Sigmoid colon (tissue), 7 donors: ENCODE measurements around the gene AKAIN1. TPM values are rescaled to one million over a fixed set of nuclear protein-coding genes. Genes with fewer than 3 reads are reported as not detected.

Experiments used
- DNase-seq: peaks from one replicate; pipeline ENCODE4 v3.0.0-alpha.2; 2019
- H3K27ac ChIP-seq, 4 donors: fragments of 200-600 bp; sonication (generic); one replicate each; pipeline ENCODE4 v1.5.1; 2016 to 2019; ENCODE audit warnings: mild to moderate bottlenecking in 1 of 4
- H3K27me3 ChIP-seq, 3 donors: fragments of 200-600 bp; sonication (generic); one replicate each; pipeline ENCODE4 v1.5.1; 2019; ENCODE audit warnings: mild to moderate bottlenecking in 1 of 3
- H3K36me3 ChIP-seq, 4 donors: fragments of 200-600 bp; sonication (generic); one replicate each; pipeline ENCODE4 v1.5.1; 2016 to 2019
- H3K4me1 ChIP-seq, 4 donors: fragments of 200-600 bp; sonication (generic); one replicate each; pipeline ENCODE4 v1.5.1; 2017 to 2019
- H3K4me3 ChIP-seq, 4 donors: fragments of 200-600 bp; sonication (generic); one replicate each; pipeline ENCODE4 v1.5.1; 2017 to 2019; ENCODE audit warnings: mild to moderate bottlenecking in 2 of 4, moderate library complexity in 1 of 4
- H3K9me3 ChIP-seq, 4 donors: fragments of 200-600 bp in 3 of 4; sonication (generic) in 3 of 4; one replicate each; pipeline versions ENCODE4 v1.5.1 to v1.6.1; 2013 to 2019
- CTCF ChIP-seq, 4 experiments: fragments of 450-650 bp in 3 of 4; fragments of 200-600 bp in 1 of 4; IDR thresholded peaks; one replicate each; pipeline ENCODE4 v1.5.1; 2016 to 2019; ENCODE audit warnings: antibody characterized with exemption in 4 of 4, mild to moderate bottlenecking in 3 of 4, moderate library complexity in 2 of 4
- EP300 ChIP-seq, 4 donors: sonication (generic); formaldehyde crosslinking; IDR thresholded peaks; one replicate each; pipeline ENCODE4 v1.6.1; 2017; ENCODE audit warnings: antibody characterized with exemption in 4 of 4
- POLR2A ChIP-seq, 2 donors: fragments of 450-650 bp; IDR thresholded peaks; one replicate each; pipeline ENCODE4 v1.6.1; 2016; ENCODE audit warnings: antibody characterized with exemption in 2 of 2, mild to moderate bottlenecking in 2 of 2, moderate library complexity in 2 of 2
- POLR2AphosphoS5 ChIP-seq, 4 donors: sonication (generic); formaldehyde crosslinking; IDR thresholded peaks; one replicate each; pipeline ENCODE4 v1.6.1; 2017; ENCODE audit warnings: antibody characterized with exemption in 4 of 4
- WGBS, 2 donors: extraction: QIAGEN DNeasy Blood & Tissue Kit; methylation state at CpG; one replicate each; pipeline ENCODE4 v1.1.7; 2013; 5-methylcytosine and 5-hydroxymethylcytosine counted together
- intact Hi-C: fragments of 100-400 bp; cut with DNase I; formaldehyde crosslinking; loops from one replicate; pipeline ENCODE4 v1.15.1; 2023
- polyA plus RNA-seq, 3 donors: library from polyadenylated mRNA; stranded (reverse); fragments of 200-250 nt; gene quantifications; one replicate each; pipeline ENCODE4 v1.2.3, GENCODE V29; 2013
- total RNA-seq, 4 donors: library from RNA; depleted of rRNA; stranded (reverse); fragments of >200 nt; gene quantifications; one replicate each; pipeline ENCODE4 v1.1.0, GENCODE V29; 2016
- donor health status: healthy with polysubstance abuse.
- donor health status: Bipolar disorder and iron deficiency.
- donor health status: healthy.

The AKAIN1 gene
- total and polyA plus RNA-seq, 7 donors: 0.32 TPM; not detected in 6

- no peak overlapping the region for H3K4me3 ChIP-seq
- H3K36me3 ChIP-seq: no peaks in the 10 kb centered on the region
- 38 to 61% methylated on average over 2 of the region's 2 CpGs for WGBS, 2 donors
- TF ChIP-seq POLR2A (IDR thresholded peaks at IDR 0.05) (no peak), POLR2AphosphoS5 (IDR thresholded peaks at IDR 0.05) (no peak), EP300 (IDR thresholded peaks at IDR 0.05) (no peak), CTCF (IDR thresholded peaks at IDR 0.05) (no peak)
- H3K27ac ChIP-seq: no peak overlapping the region
- no peak for DNase-seq
- no peaks in the 10 kb centered on the region for H3K4me1 ChIP-seq
- no peaks in the 10 kb centered on the region for H3K27me3 ChIP-seq
- peaks cover 0 to 8% (median 0%) of the 10 kb centered on the region in 4 donors for H3K9me3 ChIP-seq
- intact Hi-C loops: no loop called here
Measured at GRCh38 chr18:5122272-5122671, 74.8 kb downstream of the AKAIN1 start.

GRCh38 chr18:5110266-5110665, 86.8 kb downstream of the AKAIN1 start:
- intact Hi-C loops: no loop called here
- Histone ChIP-seq H3K4me1 (no peaks in the 10 kb centered on the region), H3K4me3 (no peak overlapping the region), H3K9me3 (no peaks in the 10 kb centered on the region), H3K27ac (no peak overlapping the region), H3K27me3 (no peaks in the 10 kb centered on the region), H3K36me3 (no peaks in the 10 kb centered on the region)
- no peak for TF ChIP-seq POLR2A (IDR thresholded peaks at IDR 0.05)
- TF ChIP-seq EP300 (IDR thresholded peaks at IDR 0.05): no peak
- TF ChIP-seq POLR2AphosphoS5 (IDR thresholded peaks at IDR 0.05): no peak
- no peak for TF ChIP-seq CTCF (IDR thresholded peaks at IDR 0.05)
- DNase-seq: no peak

- H3K27ac ChIP-seq: no peak overlapping the region
Measured at GRCh38 chr18:5107988-5108387, 89.1 kb downstream of the AKAIN1 start.

GRCh38 chr18:5106730-5107129, 90.3 kb downstream of the AKAIN1 start:
- TF ChIP-seq POLR2AphosphoS5 (IDR thresholded peaks at IDR 0.05) (no peak), POLR2A (IDR thresholded peaks at IDR 0.05) (no peak), CTCF (IDR thresholded peaks at IDR 0.05) (no peak), EP300 (IDR thresholded peaks at IDR 0.05) (no peak)
- H3K27me3 ChIP-seq: no peaks in the 10 kb centered on the region
- no peak overlapping the region for H3K4me3 ChIP-seq
- intact Hi-C loops: no loop called here
- WGBS, 2 donors: 27 to 38% methylated on average over 1 of the region's 1 CpG
- no peak overlapping the region for H3K27ac ChIP-seq
- DNase-seq: no peak
- no peaks in the 10 kb centered on the region for H3K36me3 ChIP-seq
- no peaks in the 10 kb centered on the region for H3K4me1 ChIP-seq
- H3K9me3 ChIP-seq: no peaks in the 10 kb centered on the region

More at GRCh38 chr18:5107988-5108387, 89.1 kb downstream of the AKAIN1 start:
- Histone ChIP-seq H3K4me1 (no peaks in the 10 kb centered on the region), H3K27me3 (no peaks in the 10 kb centered on the region), H3K36me3 (no peaks in the 10 kb centered on the region), H3K4me3 (no peak overlapping the region), H3K9me3 (no peaks in the 10 kb centered on the region)
- DNase-seq: no peak
- WGBS, 2 donors: 9 to 31% methylated on average over 2 of the region's 2 CpGs
- intact Hi-C loops: no loop called here
- TF ChIP-seq CTCF (IDR thresholded peaks at IDR 0.05): no peak
- no peak for TF ChIP-seq EP300 (IDR thresholded peaks at IDR 0.05)
- TF ChIP-seq POLR2A (IDR thresholded peaks at IDR 0.05): no peak
- no peak for TF ChIP-seq POLR2AphosphoS5 (IDR thresholded peaks at IDR 0.05)

- no peak for DNase-seq
- Histone ChIP-seq H3K36me3 (no peaks in the 10 kb centered on the region), H3K27me3 (no peaks in the 10 kb centered on the region), H3K4me3 (no peak overlapping the region), H3K4me1 (no peaks in the 10 kb centered on the region), H3K9me3 (no peaks in the 10 kb centered on the region), H3K27ac (no peak overlapping the region)
- TF ChIP-seq POLR2AphosphoS5 (IDR thresholded peaks at IDR 0.05) (no peak), POLR2A (IDR thresholded peaks at IDR 0.05) (no peak), CTCF (IDR thresholded peaks at IDR 0.05) (no peak), EP300 (IDR thresholded peaks at IDR 0.05) (no peak)
- intact Hi-C loops: no loop called here
- 54 to 70% methylated on average over 3 of the region's 3 CpGs for WGBS, 2 donors
Measured at GRCh38 chr18:5104246-5104645, 92.8 kb downstream of the AKAIN1 start.
